Measurements from ENCODE around the gene NAP1L4. TPM values are rescaled to one million over a fixed set of nuclear protein-coding genes. Genes with fewer than 3 reads are reported as not detected.

The NAP1L4 gene
- total RNA-seq, 1 experiment from 2014 or later, result 144 TPM

DNA sequence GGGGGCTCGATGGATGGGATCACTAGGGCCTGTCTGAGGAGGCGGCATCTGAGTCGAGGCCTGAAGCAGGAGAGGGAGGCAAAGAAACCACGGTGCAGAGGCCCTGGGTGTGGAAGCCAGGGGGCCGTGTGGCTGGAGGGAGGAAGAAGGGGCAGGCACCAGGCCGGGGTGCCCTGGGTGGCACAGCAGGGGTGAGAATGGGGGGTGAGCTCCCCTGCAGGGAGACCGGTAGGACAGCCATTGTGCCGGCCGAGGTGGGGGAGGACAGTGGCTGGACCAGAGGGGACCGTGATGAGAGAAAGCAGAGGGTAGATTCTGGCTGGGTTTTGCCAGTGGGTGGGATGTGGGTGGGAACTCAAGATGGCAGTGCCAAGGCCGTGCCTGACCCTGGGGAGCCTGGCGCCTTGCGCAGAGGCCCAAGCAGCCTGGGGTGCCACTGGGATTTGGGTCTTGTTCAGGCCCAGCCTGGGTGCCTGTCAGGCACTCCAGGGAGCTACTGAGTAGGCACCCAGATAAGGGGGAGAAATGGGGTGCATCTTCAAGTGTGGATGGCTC lies 81.7 kb downstream of the NAP1L4 start:
- no peak overlapping the region for H3K9ac ChIP-seq (ENCODE audit: low read length)
- BruUV-seq (replicated peaks), result no TSS peak
- H3K27me3 ChIP-seq (ENCODE audit: insufficient read depth, low read length), result no peaks in the 10 kb centered on the region
- peak overlapping the region; percentile 97 for H3K27ac ChIP-seq (ENCODE audit: low read depth, low read length)
- POLR2A ChIA-PET, result interaction anchor here (2.2 to 3.6 kb wide), 2 partner anchors 19 kb away, joined by 7 to 44 read pairs; partner anchors contain the start of gene PHLDA2
- peak overlapping the region; percentile 93 for H3K4me2 ChIP-seq (ENCODE audit: low read length)
- TF ChIP-seq POLR2A (IDR thresholded peaks at IDR 0.05; ENCODE audit: borderline replicate concordance, extremely low read depth, insufficient read depth, insufficient read length) (no peak), MAX (IDR thresholded peaks at IDR 0.05) (no peak), TCF7L2 (IDR thresholded peaks at IDR 0.05; ENCODE audit: borderline replicate concordance, extremely low read depth, insufficient read depth, insufficient read length) (no peak), CEBPB (IDR thresholded peaks at IDR 0.05; ENCODE audit: low read depth) (no peak), SP1 (IDR thresholded peaks at IDR 0.05; ENCODE audit: low read depth) (no peak), JUND (IDR thresholded peaks at IDR 0.05) (no peak), ZNF274 (IDR thresholded peaks at IDR 0.05; ENCODE audit: low read depth, low read length) (no peak), YY1 (IDR thresholded peaks at IDR 0.05; ENCODE audit: extremely low read depth, insufficient replicate concordance, low read depth, low read length) (no peak)
- TF ChIP-seq, protein P1, sequence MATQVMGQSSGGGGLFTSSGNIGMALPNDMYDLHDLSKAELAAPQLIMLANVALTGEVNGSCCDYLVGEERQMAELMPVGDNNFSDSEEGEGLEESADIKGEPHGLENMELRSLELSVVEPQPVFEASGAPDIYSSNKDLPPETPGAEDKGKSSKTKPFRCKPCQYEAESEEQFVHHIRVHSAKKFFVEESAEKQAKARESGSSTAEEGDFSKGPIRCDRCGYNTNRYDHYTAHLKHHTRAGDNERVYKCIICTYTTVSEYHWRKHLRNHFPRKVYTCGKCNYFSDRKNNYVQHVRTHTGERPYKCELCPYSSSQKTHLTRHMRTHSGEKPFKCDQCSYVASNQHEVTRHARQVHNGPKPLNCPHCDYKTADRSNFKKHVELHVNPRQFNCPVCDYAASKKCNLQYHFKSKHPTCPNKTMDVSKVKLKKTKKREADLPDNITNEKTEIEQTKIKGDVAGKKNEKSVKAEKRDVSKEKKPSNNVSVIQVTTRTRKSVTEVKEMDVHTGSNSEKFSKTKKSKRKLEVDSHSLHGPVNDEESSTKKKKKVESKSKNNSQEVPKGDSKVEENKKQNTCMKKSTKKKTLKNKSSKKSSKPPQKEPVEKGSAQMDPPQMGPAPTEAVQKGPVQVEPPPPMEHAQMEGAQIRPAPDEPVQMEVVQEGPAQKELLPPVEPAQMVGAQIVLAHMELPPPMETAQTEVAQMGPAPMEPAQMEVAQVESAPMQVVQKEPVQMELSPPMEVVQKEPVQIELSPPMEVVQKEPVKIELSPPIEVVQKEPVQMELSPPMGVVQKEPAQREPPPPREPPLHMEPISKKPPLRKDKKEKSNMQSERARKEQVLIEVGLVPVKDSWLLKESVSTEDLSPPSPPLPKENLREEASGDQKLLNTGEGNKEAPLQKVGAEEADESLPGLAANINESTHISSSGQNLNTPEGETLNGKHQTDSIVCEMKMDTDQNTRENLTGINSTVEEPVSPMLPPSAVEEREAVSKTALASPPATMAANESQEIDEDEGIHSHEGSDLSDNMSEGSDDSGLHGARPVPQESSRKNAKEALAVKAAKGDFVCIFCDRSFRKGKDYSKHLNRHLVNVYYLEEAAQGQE (IDR thresholded peaks at IDR 0.05; ENCODE audit: low read depth), result no peak
- no peaks in the 10 kb centered on the region for H3K36me3 ChIP-seq (ENCODE audit: control insufficient read depth in 1 of 2, insufficient read depth in 2 of 2, low read length in 2 of 2)
- no peak overlapping the region for H2AFZ ChIP-seq (ENCODE audit: low read depth, low read length, poor library complexity, severe bottlenecking)
- no peak overlapping the region for H3K4me3 ChIP-seq (replicated peaks in 1 of 2; ENCODE audit: low read depth in 1 of 2, low read length in 2 of 2)
- ATAC-seq (no peak), DNase-seq (ENCODE audit: low read depth, low spot score) (no peak)
- H4K20me1 ChIP-seq (ENCODE audit: insufficient read depth), result no peaks in the 10 kb centered on the region
- no peaks in the 10 kb centered on the region for H3K9me3 ChIP-seq (ENCODE audit: control insufficient read depth in 1 of 2, insufficient read depth in 1 of 2, low read depth in 1 of 2, low read length in 2 of 2)
- CTCF ChIA-PET, result interaction anchor here (3.0 kb wide), 1 partner anchor 18 kb away, joined by 19 read pairs; no protein-coding TSS in a partner anchor
- RAD21 ChIA-PET (ENCODE audit: low non-redundant PET in 1 of 2, low total read pairs in 2 of 2, uncharacterized antibody in 2 of 2, unreplicated experiment in 2 of 2), result no interaction called here
- no peaks in the 10 kb centered on the region for H3K9me2 ChIP-seq (ENCODE audit: insufficient read depth)
- intact Hi-C loops (cut with micrococcal nuclease), result no loop called here
- H3K79me2 ChIP-seq (ENCODE audit: insufficient read depth, low read length), result no peaks in the 10 kb centered on the region
- peaks cover 49 to 55% of the 10 kb centered on the region in 2 experiments for H3K4me1 ChIP-seq (ENCODE audit: control insufficient read depth in 1 of 2, insufficient read depth in 2 of 2, low read length in 2 of 2)

Data from HCT116 (cell line).